Astrocyte of the cerebellum (primary cell): Measurements from ENCODE around the gene GADD45B.

Experiments
- DNase-seq: peaks from one replicate; pipeline ENCODE4 v3.0.0-alpha.2; 2011; ENCODE audit warnings: low read depth
- H3K4me3 ChIP-seq: 2 replicates; pipeline ENCODE4 v1.5.1; 2011; ENCODE audit warnings: mild to moderate bottlenecking, low read depth, low read length, moderate library complexity
- in situ Hi-C: cut with HindIII; loops from 2 replicates; pipeline ENCODE4 v1.10.0; 2017; ENCODE audit warnings: low sequenced_read_pairs
- TF ChIP-seq, protein P1 (sequence below): IDR thresholded peaks from 2 replicates; pipeline ENCODE4 v1.5.1; 2012; ENCODE audit warnings: low read length, low read depth, moderate library complexity, mild to moderate bottlenecking; ENCODE audit errors: missing control alignments

The GADD45B gene

GRCh38 chr19:2443785-2444182, 32.1 kb upstream of the GADD45B start:
- no peak for DNase-seq
- in situ Hi-C loops = no loop called here
- no peak overlapping the region for H3K4me3 ChIP-seq
- TF ChIP-seq, protein P1, sequence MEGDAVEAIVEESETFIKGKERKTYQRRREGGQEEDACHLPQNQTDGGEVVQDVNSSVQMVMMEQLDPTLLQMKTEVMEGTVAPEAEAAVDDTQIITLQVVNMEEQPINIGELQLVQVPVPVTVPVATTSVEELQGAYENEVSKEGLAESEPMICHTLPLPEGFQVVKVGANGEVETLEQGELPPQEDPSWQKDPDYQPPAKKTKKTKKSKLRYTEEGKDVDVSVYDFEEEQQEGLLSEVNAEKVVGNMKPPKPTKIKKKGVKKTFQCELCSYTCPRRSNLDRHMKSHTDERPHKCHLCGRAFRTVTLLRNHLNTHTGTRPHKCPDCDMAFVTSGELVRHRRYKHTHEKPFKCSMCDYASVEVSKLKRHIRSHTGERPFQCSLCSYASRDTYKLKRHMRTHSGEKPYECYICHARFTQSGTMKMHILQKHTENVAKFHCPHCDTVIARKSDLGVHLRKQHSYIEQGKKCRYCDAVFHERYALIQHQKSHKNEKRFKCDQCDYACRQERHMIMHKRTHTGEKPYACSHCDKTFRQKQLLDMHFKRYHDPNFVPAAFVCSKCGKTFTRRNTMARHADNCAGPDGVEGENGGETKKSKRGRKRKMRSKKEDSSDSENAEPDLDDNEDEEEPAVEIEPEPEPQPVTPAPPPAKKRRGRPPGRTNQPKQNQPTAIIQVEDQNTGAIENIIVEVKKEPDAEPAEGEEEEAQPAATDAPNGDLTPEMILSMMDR = no peak

- TF ChIP-seq, protein P1 = no peak
- H3K4me3 ChIP-seq = no peak overlapping the region
- in situ Hi-C loops = no loop called here
- no peak for DNase-seq
Observed at GRCh38 chr19:2444251-2445002, 31.5 kb upstream of the GADD45B start.

DNA sequence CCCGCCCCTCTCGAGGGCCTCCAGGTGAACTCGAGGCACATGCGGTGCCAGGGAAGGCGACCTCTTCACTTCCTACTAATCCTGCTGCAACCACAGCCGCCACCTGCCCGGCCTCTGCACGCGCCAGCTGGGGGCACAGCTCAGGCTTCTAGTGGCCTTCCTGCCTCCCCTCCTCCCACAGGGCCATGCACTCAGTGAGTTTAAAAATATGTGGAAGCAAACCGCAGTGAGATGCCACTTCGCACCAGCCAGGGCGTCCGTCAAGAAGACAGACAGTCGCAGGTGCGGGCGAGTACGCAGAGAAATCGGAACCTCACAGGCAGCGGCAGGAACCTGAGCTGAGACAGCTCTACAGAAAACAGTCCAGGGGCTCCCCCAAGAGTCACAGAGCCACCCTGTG, 29.5 kb upstream of the GADD45B start:
- in situ Hi-C loops = no loop called here
- TF ChIP-seq, protein P1 = no peak
- no peak overlapping the region for H3K4me3 ChIP-seq
- DNase-seq = no peak

DNA sequence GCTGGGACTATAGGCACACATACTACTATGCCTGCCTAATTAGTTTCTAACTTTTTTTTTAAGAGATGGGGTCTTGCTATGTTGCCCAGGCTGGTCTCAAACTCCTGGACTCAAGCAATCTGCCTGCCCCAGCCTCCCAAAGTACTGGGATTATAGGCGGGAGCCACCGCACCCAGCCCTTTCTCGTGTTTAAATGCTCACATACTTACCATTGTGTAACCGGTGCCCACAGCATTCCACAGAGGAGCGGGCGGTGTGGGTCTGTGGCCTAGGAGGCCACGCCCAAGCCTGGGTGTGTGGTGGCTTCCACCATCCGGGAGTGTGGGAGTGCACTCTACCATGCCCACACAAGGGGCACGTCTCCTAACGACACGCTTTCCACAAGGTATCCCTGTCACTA, 26.9 kb upstream of the GADD45B start:
- no peak for DNase-seq
- in situ Hi-C loops = no loop called here
- H3K4me3 ChIP-seq = no peak overlapping the region
- TF ChIP-seq, protein P1 = no peak

DNA sequence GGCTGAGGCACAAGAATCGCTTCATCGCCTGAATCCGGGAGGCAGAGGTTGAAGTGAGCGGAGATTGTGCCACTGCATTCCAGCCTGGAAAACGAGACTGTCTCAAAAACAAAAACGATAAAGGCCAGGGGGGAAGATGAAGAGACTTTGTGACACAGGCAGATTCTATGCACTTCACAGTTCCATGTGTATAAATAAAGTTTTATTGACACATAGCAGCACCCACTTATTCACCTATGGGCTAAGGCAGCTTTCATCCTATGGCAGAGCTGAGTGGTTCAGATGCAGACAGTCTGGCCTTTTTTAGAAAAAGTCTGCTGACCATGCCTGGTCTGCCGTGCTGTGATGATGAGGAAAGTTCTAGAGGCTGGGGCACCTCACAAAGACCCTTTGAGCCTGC, 24.8 kb upstream of the GADD45B start:
- in situ Hi-C loops = no loop called here
- DNase-seq = no peak
- TF ChIP-seq, protein P1 = no peak
- no peak overlapping the region for H3K4me3 ChIP-seq

DNA sequence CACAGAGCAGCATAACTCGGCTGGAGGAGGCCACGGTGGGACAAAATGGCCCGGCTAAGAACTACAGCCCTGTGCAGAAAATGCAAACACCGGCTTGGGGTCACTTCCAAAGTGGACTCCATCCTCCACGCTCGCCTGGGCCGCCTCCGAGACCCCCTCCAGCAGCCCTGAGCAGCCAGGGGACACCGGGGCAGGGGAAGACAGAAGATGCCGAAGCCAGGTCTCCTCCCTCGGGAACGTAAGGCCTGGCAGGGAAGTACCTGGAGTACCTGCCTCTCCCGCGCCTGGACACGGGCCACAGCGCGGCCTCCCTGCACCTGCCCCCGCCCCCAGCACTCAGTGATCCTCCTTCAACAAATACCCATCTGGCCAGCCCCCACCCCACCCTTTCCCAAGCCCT, 24.2 kb upstream of the GADD45B start:
- in situ Hi-C loops = no loop called here
- no peak overlapping the region for H3K4me3 ChIP-seq
- TF ChIP-seq, protein P1 = no peak
- no peak for DNase-seq
